ENCODE results near the gene KRT79.

The KRT79 gene

DNA sequence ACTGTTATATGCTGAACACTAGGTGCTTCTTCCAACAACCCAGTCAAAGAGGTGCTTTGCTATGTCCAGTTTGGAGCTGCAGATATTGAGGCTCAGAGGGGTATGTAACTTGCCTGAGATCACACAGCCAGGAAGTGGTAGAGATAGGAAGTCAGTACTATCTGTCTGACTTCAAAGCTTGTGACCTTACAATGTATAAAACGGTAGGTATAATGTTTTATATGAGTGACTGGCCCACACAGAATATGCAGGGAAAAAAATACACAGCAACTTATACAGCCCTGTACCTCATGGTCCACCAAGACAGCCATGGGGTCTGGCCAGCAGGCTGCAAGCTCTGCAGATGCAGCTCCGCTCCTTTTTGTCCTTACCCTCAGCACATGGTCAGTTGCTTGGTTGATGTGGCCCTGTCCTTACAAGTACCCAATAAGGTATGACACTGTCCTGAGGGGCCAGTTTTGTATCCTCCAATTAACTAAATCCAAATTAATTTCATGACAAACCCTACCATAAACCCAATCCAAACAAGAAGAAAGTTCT, 16.3 kb downstream of the KRT79 start:
- no peak for FAIRE-seq

DNA sequence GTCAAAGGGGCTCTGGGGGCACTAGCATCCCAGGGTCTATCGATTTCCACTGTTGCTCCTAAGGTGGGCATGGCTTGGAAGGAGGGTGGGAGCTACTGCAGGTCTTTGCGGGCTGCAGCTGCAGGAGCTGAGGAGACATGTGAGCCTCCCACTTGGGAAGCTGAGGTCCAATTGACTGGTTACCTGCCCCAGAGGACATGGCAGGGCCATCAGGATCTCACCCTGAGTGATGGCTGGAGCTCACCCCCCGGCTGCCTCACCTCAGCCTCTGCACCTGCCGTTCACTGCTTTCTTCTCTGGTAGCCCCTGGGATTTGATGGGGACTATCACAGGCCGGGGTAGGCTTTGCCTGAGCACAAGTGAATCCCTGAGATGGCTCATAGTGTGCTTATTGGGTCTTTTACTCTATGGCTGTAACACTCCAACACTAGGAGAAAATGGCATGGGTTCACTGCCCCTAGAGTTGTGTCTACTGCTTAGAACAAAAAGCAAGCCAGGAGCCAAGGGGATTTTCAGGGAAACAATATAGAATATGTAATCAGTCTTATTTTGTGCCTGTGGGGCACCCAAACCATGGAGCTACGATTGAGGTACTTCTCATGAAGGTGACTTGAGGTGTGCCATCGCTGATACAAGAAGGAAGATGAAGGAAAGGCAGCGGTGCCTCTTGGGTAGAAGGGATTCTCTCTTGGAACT, 17.0 kb downstream of the KRT79 start:
- no peak for FAIRE-seq

DNA sequence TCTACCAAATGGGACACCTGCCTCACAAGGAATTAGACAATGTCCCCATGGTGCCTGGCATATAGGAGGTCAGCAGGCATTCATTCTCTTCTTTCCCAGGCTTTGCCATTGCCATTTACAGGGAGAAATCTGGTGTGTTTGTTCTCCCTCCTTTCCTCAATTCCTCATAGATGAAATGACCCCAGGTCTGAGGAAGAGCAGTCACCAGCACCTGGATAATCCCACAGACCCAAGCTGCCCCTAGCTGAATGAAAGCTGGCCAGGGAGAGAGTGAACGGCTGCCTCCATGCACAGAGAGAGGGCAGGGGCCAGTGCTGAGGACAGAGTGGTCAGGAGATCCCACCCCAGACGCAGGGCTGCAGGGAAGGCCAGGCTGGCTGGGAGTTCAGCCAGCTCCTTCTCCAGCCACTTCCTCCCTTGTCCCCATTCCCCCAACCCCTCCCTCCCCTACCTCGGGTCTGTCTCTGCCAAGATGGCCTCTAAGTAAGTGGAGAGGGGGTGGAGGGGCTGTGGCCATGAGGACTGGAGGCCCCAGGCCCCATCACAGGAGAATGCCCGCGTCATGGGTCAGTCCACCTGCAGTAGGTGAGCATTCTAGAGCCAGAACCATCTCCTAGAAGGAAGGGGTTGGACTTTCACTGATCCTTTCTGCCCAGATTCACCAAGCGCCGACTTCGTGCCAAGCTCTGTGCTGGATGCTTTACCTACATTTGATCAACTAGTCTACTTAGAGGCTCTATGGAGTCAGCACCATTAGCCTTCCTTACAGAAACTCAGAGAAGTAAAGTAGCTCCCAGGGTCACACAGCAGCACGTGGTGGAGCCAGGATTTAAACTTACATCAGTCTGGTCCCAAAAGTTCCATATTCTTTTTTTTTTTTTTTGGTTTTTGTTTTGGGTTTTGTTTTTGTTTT, 18.2 kb downstream of the KRT79 start:
- FAIRE-seq: no peak

DNA sequence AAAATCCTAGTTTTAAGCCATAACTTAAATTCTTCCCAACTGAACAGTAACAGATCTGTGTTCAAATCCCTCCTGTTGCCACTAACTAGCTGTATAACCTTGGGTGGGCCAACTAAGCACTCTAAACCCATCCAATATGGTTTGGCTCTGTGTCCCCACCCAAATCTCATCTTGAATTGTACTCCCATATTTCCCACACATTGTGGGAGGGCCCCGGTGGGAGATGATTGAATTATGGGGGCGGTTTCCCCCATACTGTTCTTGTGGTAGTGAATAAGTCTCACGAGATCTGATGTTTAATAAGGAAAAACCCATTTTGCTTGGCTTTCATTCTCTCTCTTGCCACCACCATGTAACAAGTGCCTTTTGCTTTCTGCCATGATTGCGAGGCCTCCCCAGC, 18.9 kb downstream of the KRT79 start:
- FAIRE-seq: no peak

DNA sequence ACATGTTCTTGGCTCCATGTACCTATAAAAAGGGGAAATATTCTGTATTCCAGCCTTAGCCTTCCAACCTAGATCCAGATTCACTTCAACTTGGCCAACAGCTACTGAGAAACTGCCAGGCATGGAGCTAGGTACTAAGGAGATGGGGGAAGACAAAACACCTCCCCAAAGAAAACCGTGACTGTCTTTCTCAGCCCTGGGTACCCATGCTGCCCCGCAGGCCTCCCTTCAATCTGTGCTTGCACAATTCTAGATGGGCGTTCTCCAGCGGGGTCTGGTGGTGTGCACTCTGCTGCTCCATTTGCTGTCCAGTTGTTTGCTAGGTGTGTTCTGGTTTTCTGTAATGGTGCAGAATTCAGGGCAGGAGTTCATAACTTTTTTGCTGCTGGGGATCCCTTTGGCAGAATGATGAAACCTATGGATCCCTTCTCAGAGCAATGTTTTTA, 19.4 kb downstream of the KRT79 start:
- no peak for FAIRE-seq

DNA sequence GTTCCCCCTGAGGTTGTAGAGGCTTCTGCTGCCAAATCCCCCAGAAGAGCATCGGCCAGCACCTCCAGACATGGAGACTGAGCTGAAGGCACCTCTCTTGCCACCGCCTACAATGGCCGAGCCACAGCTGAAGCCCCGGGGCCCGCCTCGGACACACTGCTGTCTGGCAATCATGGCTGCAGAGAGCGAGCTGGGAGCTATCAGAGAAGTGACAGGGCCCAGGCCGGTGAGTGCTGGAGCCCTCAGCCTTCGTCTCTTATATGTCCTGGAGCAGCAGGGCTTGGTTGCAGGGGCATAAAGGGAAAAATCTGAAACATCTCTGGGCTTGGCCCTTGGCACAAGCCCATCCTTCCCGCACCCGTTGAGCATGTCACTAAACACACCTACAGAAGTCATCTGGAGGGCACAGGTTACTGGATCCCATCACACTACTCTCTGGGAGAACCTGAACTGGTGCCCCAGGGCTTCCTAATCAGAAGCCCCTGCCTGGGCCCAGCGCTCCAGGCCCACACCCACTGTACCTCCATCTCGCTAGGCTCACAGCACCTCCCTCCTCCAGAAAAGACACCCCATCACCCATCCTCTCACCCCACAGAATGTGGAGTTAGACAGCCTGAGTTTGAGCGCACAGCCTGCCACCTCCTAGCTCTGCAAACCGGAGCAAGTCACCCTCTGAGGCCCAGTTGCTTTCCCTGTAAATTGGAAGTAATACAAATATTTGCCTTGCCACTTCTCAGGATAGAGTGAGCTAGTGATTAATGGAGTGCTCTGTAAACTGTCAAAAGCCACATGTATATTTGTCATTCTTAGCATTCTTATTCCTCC, 20.0 kb downstream of the KRT79 start, which contains the start of gene KRT4:
KRT4 (minus strand) TSS at position 232 of the 825 bp plus-strand sequence; CDS start at position 174, 58 bp downstream.
- FAIRE-seq: no peak

DNA sequence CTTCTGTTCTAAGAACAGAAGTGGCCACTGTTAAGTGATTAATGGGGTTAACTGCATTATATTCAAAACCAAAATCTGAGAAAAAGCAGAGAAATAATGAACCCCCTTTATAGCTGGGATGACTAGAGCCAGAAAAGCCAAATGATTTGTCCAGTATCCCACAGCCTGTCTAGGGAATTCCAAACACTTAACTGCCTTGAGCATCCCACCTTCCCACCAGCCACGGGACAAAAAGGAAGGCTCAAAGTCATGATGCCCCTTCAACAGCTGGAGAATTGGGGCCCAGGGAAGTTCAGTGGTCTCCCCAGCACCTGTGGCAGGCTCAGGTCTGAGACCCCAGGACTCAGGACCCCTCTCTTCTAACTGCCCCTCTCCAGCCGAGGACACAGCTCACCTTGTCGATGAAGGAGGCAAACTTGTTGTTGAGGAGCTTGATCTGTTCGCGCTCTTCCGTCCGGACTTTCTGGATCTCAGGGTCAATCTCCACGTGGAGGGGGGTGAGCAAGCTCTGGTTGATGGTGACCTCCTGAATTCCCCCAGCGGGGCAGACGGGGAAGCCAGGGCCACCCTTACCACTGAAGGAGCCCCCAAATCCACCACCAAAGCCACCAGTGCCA, 20.8 kb downstream of the KRT79 start:
- no peak for FAIRE-seq

DNA sequence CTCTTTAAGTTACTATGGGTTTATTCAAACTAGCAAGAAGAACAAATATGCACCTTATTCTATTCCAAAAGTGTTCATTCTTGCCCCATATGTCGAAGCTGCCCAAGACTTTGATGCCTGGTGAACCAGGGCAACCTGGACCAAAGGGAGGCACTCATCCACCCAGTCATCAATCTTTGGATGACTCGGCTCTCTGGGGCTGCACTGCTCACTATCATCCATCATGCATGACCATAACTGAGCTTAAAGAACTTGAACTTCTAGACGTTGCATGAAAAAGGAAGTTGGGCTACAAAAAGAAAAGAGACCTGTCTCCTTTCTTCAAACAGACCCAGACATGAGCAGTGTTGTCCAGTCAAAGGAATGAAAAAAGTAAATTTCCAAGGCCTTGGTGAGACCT, 21.4 kb downstream of the KRT79 start:
- no peak for FAIRE-seq

DNA sequence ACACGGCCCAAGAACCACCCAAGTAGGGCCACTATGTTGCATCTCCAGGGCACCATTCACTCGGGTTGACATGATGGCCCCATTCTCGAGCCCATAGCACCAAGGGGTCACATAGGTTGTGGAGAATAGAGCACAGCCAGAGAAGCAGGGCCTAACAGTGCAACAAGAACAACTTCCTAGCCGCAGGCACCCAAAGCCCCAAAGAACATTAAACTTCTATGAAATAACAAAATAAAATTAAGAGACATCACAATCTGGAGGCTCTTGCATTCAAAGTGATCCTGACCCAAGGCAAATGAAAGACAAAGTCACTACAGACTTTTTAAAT, 22.1 kb downstream of the KRT79 start:
- no peak for FAIRE-seq

DNA sequence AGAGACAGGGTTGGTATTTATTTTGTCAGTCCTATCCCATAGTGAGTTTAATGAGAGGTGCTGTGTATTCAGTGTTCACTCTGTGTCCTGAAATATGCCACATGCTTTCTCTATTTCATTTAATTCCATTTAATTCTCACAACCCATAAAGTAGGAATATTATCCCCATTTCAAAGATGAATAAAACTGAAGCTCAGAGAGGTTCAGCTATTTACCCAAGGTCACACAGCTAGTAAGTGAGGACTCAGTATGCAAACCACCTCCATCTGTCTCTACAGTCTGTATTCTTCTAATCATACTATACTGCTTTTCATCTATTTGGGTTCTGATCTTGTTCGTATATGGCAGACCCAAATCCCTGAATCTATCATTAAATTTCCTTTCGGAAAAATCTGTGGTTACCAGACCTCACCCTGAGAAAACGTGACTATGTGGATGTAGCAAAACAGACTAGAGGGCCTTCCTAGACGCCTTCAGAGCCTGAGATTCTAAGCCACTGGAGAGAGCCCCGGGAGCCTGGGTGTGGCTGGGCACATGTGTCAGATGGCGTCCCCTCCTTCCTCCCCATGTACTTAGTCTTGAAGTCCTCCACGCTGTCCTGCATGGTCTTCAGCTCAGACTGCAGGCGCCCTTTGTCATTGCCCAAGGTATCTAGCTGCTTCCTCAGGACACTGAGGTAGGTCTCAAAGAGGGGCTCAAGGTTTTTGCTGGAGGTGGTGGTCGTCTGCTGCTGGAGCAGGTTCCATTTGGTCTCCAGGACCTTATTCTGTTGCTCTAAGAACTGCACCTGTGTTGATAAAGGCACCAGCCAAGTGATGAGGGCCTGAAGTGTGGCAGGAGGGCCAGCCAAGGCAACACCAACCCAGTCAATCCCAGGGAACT, 22.7 kb downstream of the KRT79 start:
- no peak for FAIRE-seq

DNA sequence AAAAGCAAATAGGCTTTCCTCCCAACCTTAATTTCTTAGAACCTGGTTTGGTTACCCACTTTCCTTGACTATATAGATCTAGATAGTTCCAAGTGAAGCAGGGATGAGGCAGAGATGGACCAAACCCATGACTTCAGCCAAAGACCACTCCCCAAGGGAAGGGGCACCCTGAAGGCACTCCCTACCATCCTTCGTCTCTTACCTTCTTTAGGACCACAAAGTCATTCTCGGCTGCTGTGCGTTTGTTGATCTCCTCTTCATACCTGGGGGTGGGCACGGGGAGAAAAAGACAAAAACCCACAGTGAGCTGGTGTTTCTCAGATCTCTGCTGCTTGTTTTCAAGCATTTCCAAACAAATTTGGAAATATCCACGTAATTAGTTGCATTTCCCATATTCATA, 23.6 kb downstream of the KRT79 start:
- FAIRE-seq: no peak

DNA sequence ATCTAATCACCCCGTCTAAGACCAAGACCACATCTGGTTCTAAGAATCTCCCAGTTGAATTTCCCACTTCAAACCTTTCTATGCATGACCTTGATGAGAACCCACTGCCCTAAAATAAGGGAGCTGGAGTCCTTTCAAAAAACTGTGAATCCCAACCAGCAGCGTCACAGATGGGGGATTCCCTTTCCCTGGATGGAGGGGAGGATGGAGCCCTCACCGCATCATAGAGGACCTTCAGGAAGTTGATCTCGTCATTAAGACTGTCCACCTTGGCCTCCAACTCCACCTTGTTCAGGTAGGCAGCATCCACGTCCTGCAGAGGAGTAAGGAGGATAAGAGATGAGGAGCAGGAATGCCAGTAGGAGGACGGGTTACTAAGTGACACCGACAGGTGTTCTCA, 24.9 kb downstream of the KRT79 start:
- no peak for FAIRE-seq

DNA sequence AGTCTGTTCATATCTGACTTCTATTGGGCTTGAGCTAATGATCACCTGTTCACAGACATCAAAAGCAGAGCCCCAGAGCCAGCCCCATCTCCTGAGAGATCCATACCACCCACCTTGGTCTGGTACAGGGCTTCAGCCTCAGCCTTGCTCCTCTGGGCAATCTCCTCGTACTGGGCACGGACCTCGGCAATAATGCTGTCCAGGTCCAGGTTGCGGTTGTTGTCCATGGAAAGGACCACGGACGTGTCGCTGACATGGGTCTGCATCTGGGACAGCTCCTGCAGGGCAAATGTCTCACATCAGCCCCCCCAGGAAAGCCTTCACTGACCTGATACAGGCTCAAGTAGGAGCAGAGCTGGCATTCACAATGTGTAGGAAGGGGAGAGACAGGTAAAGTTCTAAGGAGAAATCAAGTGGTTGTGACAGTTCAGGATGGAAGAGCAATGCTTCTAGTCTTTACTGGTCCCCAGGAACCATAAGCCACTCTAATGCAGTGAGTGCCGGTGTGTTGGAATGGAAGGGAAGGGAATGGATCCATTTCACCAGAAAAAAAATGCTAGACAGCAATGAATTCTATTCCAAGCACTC, 25.4 kb downstream of the KRT79 start:
- no peak for FAIRE-seq

DNA sequence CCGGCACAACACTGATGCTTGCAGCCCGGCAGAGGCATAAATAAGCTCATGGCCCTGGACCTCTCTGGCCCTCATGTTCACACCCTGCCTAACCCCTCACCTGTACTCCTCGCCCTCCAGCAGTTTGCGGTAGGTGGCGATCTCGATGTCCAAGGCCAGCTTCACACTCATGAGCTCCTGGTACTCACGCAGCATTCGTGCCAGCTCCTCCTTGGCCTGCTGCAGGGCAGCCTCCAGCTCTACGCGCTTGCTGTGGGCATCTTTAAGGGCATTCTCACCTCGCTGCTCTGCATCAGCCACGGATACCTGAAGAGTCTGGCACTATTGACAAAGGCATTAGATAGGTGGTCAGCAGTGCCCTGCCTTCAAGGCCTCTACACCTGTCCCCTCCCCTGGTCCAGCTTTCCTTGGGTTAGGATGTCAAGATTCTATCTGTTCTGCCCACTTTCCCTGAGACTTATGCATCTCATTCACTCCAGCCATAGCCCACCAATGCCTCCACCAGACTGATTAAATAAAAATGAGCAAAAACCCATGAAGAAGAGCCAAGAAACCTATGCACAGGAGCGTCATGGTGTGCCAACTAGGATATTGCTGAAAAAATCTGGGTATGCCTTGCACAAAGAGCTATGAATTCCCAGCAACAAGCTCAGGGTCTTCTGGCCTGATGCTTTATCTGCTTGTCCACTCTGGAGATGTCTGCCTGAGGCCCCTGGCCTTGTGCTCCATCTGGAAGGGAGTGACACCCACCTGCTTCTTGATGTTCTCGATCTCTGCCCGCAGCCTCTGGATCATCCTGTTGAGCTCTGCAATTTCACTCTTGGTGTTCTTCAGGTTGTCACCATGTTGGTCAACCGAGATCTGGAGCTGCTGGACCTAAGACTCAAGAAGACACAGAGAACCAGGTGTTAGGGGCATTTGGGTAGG, 26.3 kb downstream of the KRT79 start:
- FAIRE-seq: no peak

DNA sequence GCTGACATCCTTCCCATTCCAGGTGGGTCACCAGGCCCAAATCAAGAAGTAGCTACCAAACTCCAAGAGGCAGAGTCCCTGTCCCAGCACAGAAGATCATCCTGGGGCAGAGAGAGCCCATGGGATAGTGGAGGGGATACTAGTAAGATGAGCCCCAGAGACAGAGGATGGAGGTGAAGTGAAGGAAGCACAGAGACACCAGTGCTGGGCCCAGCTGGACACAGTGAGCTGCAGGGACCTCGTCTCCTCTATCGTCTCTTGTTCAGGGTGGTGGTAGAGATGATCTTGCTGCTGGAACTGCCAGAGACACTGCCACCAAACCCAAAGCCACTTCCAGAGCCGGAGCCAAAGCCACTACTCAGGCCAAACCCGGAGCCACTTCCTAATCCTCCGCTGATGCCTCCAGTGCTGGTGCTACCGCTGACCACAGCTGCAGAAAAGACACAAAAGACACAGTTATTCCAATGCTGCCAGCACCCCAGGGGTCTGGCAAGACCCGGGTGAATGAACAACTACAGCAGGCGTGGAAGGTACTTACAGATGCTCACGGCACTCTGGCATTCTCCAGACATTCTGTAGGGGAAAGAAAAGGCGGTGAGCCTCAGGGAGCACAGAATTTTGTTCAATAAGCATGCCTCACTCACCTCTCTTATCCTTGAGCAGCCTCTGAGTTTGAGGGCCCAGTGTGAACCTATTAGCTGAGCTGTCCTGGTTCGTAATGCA, 27.1 kb downstream of the KRT79 start:
- FAIRE-seq: no peak

DNA sequence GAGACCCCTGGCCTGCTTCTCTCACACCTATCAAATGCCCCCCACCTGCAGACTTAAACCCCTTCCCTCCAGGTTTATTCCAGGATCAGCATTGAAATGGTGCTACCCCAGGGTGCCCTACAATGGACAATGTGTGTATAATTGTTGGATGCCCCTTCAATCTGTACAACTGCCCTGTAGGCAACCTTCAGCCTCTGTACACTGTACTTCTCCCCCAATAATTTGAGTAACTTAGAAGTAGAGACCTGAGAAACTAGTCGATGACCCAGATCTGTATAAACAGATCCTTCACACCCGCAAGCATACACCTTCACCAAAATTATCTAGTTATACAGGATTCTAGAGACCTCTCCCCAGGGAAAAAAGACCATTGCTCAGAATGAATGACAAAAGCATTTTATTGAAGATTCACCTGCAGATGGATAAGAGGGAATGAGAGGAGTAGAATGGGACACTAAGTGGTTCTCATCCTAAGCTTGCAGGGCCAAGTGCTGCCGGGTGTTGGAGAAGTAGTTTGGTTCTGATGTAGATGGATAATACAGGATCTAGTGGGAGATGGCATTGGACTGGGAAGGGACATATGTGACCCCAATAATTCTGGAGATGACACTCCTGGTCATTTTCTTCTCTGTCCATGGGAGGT, 27.8 kb downstream of the KRT79 start:
- no peak for FAIRE-seq

DNA sequence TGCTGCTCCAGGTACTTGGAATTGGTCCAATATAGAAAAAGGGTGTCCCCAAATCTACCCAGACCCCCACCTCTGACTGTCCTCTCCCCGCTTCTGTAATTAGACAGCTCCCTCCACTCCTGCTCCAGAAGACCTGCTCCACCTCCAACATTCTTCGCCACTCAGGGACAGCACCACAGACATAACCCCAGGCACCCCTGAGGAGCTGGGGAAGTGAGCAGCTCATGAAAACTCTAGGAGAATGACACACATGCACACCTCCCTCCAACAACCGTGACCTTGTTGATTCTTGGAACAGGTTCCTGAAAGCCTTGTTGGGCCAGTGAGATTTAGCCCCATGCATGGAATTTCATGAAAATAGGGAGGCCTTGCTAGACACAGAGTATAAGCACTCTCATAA, 28.4 kb downstream of the KRT79 start:
- FAIRE-seq: no peak

DNA sequence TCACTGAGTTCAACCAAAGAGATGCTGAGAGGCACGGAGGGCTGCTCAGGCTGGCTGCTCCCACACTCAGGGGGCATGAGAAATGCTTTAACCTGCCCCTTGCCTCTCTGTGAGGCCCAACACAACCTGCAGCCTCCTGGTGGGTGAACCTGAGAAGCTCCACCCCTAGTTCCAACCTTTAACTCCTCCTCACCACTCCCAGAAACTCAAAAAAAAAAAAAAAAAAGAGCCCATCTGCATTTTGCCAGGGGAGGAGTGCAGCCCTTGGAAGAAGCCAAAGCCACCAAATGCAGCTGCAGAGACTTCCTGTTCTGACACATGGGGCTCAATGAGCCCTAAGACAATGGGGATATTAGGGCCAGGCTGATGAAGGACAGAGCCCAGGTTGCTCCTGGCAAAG, 29.1 kb downstream of the KRT79 start:
- FAIRE-seq: no peak

DNA sequence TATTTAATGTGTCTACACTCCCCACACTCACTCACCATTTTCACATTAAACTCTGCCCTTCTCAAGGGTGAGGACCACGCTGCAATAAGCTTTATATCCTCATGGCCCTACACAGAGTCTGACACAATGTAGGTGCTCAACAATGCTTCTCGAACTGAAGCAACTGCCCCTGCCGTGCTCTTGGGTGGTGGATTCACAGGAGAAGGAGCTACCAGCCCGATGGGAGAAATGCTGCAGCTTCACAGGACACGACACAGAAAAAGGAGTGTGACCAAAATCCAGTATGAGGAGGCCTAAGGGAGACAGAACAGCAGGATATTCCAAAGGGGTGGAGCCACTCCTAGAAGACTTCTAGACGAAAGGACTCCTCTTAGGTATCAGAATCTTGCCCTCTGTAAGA, 31.7 kb downstream of the KRT79 start:
- no peak for FAIRE-seq
